ENCODE measurements around the gene TLX2. TPM values are rescaled to one million over a fixed set of nuclear protein-coding genes. Genes with fewer than 3 reads are reported as not detected.

Gene TLX2
- total RNA-seq, 4 donors from 2014 or later: not detected

- 7 to 15% methylated on average over 46 to 47 of the region's 58 CpGs for WGBS, 2 donors
- peak in 1 of 2 donors; percentile 91 for DNase-seq (ENCODE audit: low spot score in 2 of 2)
- intact Hi-C loops (cut with DNase I; ENCODE audit: low total_unique reads): no loop called here
- TF ChIP-seq CTCF (IDR thresholded peaks at IDR 0.05) (no peak), POLR2A (IDR thresholded peaks at IDR 0.05) (no peak)
- H3K4me3 ChIP-seq (ENCODE audit: low read depth, poor library complexity, severe bottlenecking): peak overlapping the region; percentile 35
These were observed 40.7 kb downstream of the TLX2 start for GRCh38 chr2:74554820-74555531.

GRCh38 chr2:74555610-74556103, 41.4 kb downstream of the TLX2 start:
- DNase-seq (ENCODE audit: low spot score in 2 of 2): peak in 1 of 2 donors; percentile 85
- intact Hi-C loops (cut with DNase I; ENCODE audit: low total_unique reads): no loop called here
- WGBS, 2 donors: 72 to 80% methylated on average over 17 of the region's 17 CpGs
- TF ChIP-seq POLR2A (IDR thresholded peaks at IDR 0.05) (no peak), CTCF (IDR thresholded peaks at IDR 0.05) (no peak)
- H3K4me3 ChIP-seq (ENCODE audit: low read depth, poor library complexity, severe bottlenecking): peak overlapping the region; percentile 35

GRCh38 chr2:74556159-74556558, 41.9 kb downstream of the TLX2 start:
- no peak overlapping the region for H3K4me3 ChIP-seq (ENCODE audit: low read depth, poor library complexity, severe bottlenecking)
- intact Hi-C loops (cut with DNase I; ENCODE audit: low total_unique reads): no loop called here
- WGBS, 2 donors: 83 to 91% methylated on average over 14 of the region's 14 CpGs
- no peak for TF ChIP-seq POLR2A (IDR thresholded peaks at IDR 0.05)
- TF ChIP-seq CTCF (IDR thresholded peaks at IDR 0.05): no peak
- DNase-seq (ENCODE audit: low spot score in 2 of 2): peak in 1 of 2 donors; percentile 78

- WGBS, 2 donors: 88 to 91% methylated on average over 5 to 6 of the region's 6 CpGs
- intact Hi-C loops (cut with DNase I; ENCODE audit: low total_unique reads): no loop called here
- TF ChIP-seq POLR2A (IDR thresholded peaks at IDR 0.05) (no peak), CTCF (IDR thresholded peaks at IDR 0.05) (no peak)
- no peak overlapping the region for H3K4me3 ChIP-seq (ENCODE audit: low read depth, poor library complexity, severe bottlenecking)
- peak in 1 of 2 donors; percentile 82 for DNase-seq (ENCODE audit: low spot score in 2 of 2)
These were observed 42.7 kb downstream of the TLX2 start for GRCh38 chr2:74556831-74557370.

GRCh38 chr2:74558284-74559230, 44.3 kb downstream of the TLX2 start:
- intact Hi-C loops (cut with DNase I; ENCODE audit: low total_unique reads): no loop called here
- peak in 1 of 2 donors; percentile 75 for DNase-seq (ENCODE audit: low spot score in 2 of 2)
- TF ChIP-seq POLR2A (IDR thresholded peaks at IDR 0.05) (no peak), CTCF (IDR thresholded peaks at IDR 0.05) (no peak)
- no peak overlapping the region for H3K4me3 ChIP-seq (ENCODE audit: low read depth, poor library complexity, severe bottlenecking)
- WGBS, 2 donors: 71 to 82% methylated on average over 7 of the region's 7 CpGs

All from lower leg skin (tissue), 4 donors.